Endothelial cell of umbilical vein (primary cell): ENCODE results near the gene UCP1. TPM values are rescaled to one million over a fixed set of nuclear protein-coding genes. Genes with fewer than 3 reads are reported as not detected.

Experiments
- BruUV-seq: library from RNA; stranded (reverse); fragments of 400-500 nt; replicated peaks from 2 replicates; lab custom pipeline; 2021; lab: Mats Ljungman, UMichigan
- CTCF ChIA-PET: fragments of 300-600, 350-600 bp; sonication (Branson Sonifier 250); formaldehyde crosslinking; loops from one replicate; lab custom pipeline; 2021; ENCODE audit warnings: antibody characterized with exemption, inconsistent platforms; lab: Charles Lee
- POLR2A ChIA-PET: fragments of 300-600, 350-600 bp; sonication (Branson Sonifier 250); formaldehyde crosslinking; loops from one replicate; lab custom pipeline; 2021; ENCODE audit warnings: antibody characterized with exemption, inconsistent platforms; lab: Charles Lee
- DNase-seq: peaks from one replicate; pipeline ENCODE4 v3.0.0-alpha.2; 2011; ENCODE audit warnings: low read depth, low spot score
- FAIRE-seq: peaks from 2 replicates; lab custom pipeline; 2011; peaks lifted over from hg19 to GRCh38; lab: Jason Lieb, UNC
- H2AFZ ChIP-seq: 2 replicates; pipeline ENCODE4 v1.6.0; 2012; ENCODE audit warnings: low read depth, low read length, control low read depth, inconsistent platforms
- H3K27ac ChIP-seq: 2 replicates; pipeline ENCODE4 v1.5.1; 2011; ENCODE audit warnings: low read depth, mild to moderate bottlenecking, control low read depth, low read length, moderate library complexity; ENCODE audit not compliant: insufficient read depth
- H3K27me3 ChIP-seq, 2 experiments: 2 replicates each; pipeline versions ENCODE4 v1.6.0 to v1.6.1; 2011; ENCODE audit warnings: low read length in 2 of 2, mixed read lengths in 1 of 2; ENCODE audit not compliant: control insufficient read depth in 2 of 2, insufficient read depth in 2 of 2
- H3K36me3 ChIP-seq, 2 experiments: 2 replicates in 1 of 2; 3 replicates in 1 of 2; pipeline ENCODE4 v1.5.1; 2011; ENCODE audit warnings: low read length in 2 of 2, mild to moderate bottlenecking in 1 of 2, moderate library complexity in 1 of 2; ENCODE audit not compliant: control insufficient read depth in 2 of 2, insufficient read depth in 2 of 2; ENCODE audit errors: extremely low read depth in 1 of 2
- H3K4me1 ChIP-seq: 3 replicates; pipeline ENCODE4 v1.5.1; 2011; ENCODE audit warnings: mild to moderate bottlenecking, low read length; ENCODE audit not compliant: control insufficient read depth, insufficient read depth; ENCODE audit errors: extremely low read depth
- H3K4me2 ChIP-seq: 2 replicates; pipeline ENCODE4 v1.6.1; 2011; ENCODE audit warnings: low read length, control low read depth, mixed read lengths; ENCODE audit not compliant: insufficient read depth
- H3K4me3 ChIP-seq, 3 experiments: fragments of 200-600 bp in 1 of 3; sonication (generic), shearing (Covaris generic) in 1 of 3; replicated peaks in 1 of 3; 2 replicates each; pipeline ENCODE4 v1.5.1; 2011 to 2016; ENCODE audit warnings: control low read depth in 3 of 3, low read length in 3 of 3, mild to moderate bottlenecking in 2 of 3, inconsistent platforms in 1 of 3, low read depth in 1 of 3, moderate library complexity in 1 of 3; ENCODE audit not compliant: insufficient read depth in 1 of 3
- H3K79me2 ChIP-seq: 2 replicates; pipeline ENCODE4 v1.6.0; 2012; ENCODE audit warnings: low read length, inconsistent platforms; ENCODE audit not compliant: control insufficient read depth, insufficient read depth
- H3K9ac ChIP-seq: replicated peaks from 2 replicates; pipeline ENCODE3; 2011; ENCODE audit warnings: low read length, control low read depth; ENCODE audit not compliant: insufficient read depth; ENCODE audit errors: extremely low read depth
- H3K9me1 ChIP-seq: replicated peaks from 3 replicates; pipeline ENCODE4 v1.6.0; 2011; ENCODE audit warnings: mild to moderate bottlenecking, low read length; ENCODE audit not compliant: control insufficient read depth, insufficient read depth; ENCODE audit errors: extremely low read depth
- H3K9me3 ChIP-seq: replicated peaks from 2 replicates; pipeline ENCODE4 v1.5.1; 2012; ENCODE audit warnings: low read length, inconsistent platforms; ENCODE audit not compliant: control insufficient read depth, insufficient read depth
- H4K20me1 ChIP-seq: replicated peaks from 2 replicates; pipeline ENCODE3; 2011; ENCODE audit warnings: mild to moderate bottlenecking, low read length; ENCODE audit not compliant: control insufficient read depth, insufficient read depth; ENCODE audit errors: extremely low read depth
- CTCF ChIP-seq, 2 donors: IDR thresholded peaks; 1 replicate in 1 of 2; 2 replicates in 1 of 2; pipeline ENCODE4 v1.5.1; 2011; ENCODE audit warnings: low read length in 2 of 2, mild to moderate bottlenecking in 2 of 2, moderate library complexity in 2 of 2, control low read depth in 1 of 2, inconsistent platforms in 1 of 2, low read depth in 1 of 2; ENCODE audit not compliant: insufficient read depth in 1 of 2; ENCODE audit errors: extremely low read depth in 1 of 2
- EZH2 ChIP-seq: IDR thresholded peaks from 2 replicates; pipeline ENCODE4 v1.6.1; 2012; ENCODE audit warnings: borderline replicate concordance, low read depth, mild to moderate bottlenecking, moderate library complexity, low read length, inconsistent platforms; ENCODE audit not compliant: severe bottlenecking
- FOS ChIP-seq: IDR thresholded peaks from 2 replicates; pipeline ENCODE4 v1.6.1; 2011; ENCODE audit warnings: mild to moderate bottlenecking, low read length, moderate library complexity, borderline replicate concordance; ENCODE audit not compliant: insufficient read depth
- GATA2 ChIP-seq: IDR thresholded peaks from 2 replicates; pipeline ENCODE4 v1.7.0; 2011; ENCODE audit warnings: low read depth, mild to moderate bottlenecking, moderate library complexity, mixed read lengths, low read length; ENCODE audit not compliant: insufficient read length, insufficient read depth
- JUN ChIP-seq: IDR thresholded peaks from 2 replicates; pipeline ENCODE4 v1.6.1; 2011; ENCODE audit warnings: borderline replicate concordance, low read depth; ENCODE audit not compliant: insufficient read length, insufficient read depth
- MYC ChIP-seq: IDR thresholded peaks from one replicate; pipeline ENCODE4 v1.6.1; 2011; ENCODE audit warnings: mild to moderate bottlenecking, low read depth, low read length
- POLR2A ChIP-seq: IDR thresholded peaks from 2 replicates; pipeline ENCODE4 v1.6.1; 2012; ENCODE audit warnings: low read depth, mild to moderate bottlenecking, control low read depth, low read length
- POLR2AphosphoS5 ChIP-seq: IDR thresholded peaks from 2 replicates; pipeline ENCODE4 v1.6.1; 2012; ENCODE audit warnings: low read depth, mild to moderate bottlenecking, control low read depth, low read length, moderate library complexity; ENCODE audit not compliant: insufficient read depth
- dilution Hi-C: fragments of 300-500 bp; cut with MboI; formaldehyde crosslinking; loops from one replicate; pipeline ENCODE4 v1.15.0; 2019; ENCODE audit warnings: low sequenced_read_pairs; ENCODE audit not compliant: extremely low pct_ligation_motif_present
- intact Hi-C: fragments of 100-400 bp; cut with micrococcal nuclease; formaldehyde crosslinking; loops from one replicate; pipeline ENCODE4 v1.10.0; 2022
- polyA plus RNA-seq, 4 experiments: library from polyadenylated mRNA; depleted of rRNA in 3 of 4; stranded (reverse) in 3 of 4; unstranded in 1 of 4; fragments of >200 nt; gene quantifications; 2 replicates each; pipeline versions ENCODE4 v1.2.1 to v1.2.3, GENCODE V29; 2011 to 2012; ENCODE audit warnings: missing spikeins in 1 of 4
- total RNA-seq: library from RNA; stranded (reverse); gene quantifications from 2 replicates; pipeline ENCODE4 v1.2.3, GENCODE V29; 2021
- TF ChIP-seq, protein P1 (sequence below): IDR thresholded peaks from 2 replicates; pipeline ENCODE4 v1.6.1; 2011; ENCODE audit not compliant: insufficient read depth, insufficient read length

The UCP1 gene
- total and polyA plus RNA-seq, 2 donors (not counting 3 experiments of a cell fraction or from before 2014, with no cell fraction given) = not detected

GRCh38 chr4:140607852-140608251 lies 39.1 kb upstream of the UCP1 start:
- no TSS peak for BruUV-seq
- peaks cover 3% of the 10 kb centered on the region for H3K4me1 ChIP-seq
- CTCF ChIA-PET = interaction anchor here (2.8 to 5.4 kb wide), 3 partner anchors 10 to 247 kb away, joined by 22 to 116 read pairs (median 25); no protein-coding TSS in a partner anchor
- H3K9ac ChIP-seq = no peak overlapping the region
- no peak for TF ChIP-seq JUN
- TF ChIP-seq POLR2A = no peak
- TF ChIP-seq MYC = no peak
- TF ChIP-seq CTCF (IDR thresholded peaks at IDR 0.05; ENCODE audit: extremely low read depth in 1 of 2, insufficient read depth in 1 of 2, low read depth in 1 of 2, low read length in 2 of 2) = no peak
- no peak for TF ChIP-seq POLR2AphosphoS5
- TF ChIP-seq, protein P1, sequence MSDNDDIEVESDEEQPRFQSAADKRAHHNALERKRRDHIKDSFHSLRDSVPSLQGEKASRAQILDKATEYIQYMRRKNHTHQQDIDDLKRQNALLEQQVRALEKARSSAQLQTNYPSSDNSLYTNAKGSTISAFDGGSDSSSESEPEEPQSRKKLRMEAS = no peak
- POLR2A ChIA-PET = no interaction called here
- no peaks in the 10 kb centered on the region for H3K9me3 ChIP-seq
- DNase-seq = no peak
- dilution Hi-C loops = no loop called here
- intact Hi-C loops = no loop called here
- H3K4me3 ChIP-seq = no peak overlapping the region
- H3K4me2 ChIP-seq = no peak overlapping the region
- FAIRE-seq = no peak
- no peak overlapping the region for H3K27ac ChIP-seq
- no peaks in the 10 kb centered on the region for H4K20me1 ChIP-seq
- peaks cover 3 to 8% of the 10 kb centered on the region in 2 experiments for H3K27me3 ChIP-seq
- H2AFZ ChIP-seq = no peak overlapping the region
- H3K9me1 ChIP-seq = no peaks in the 10 kb centered on the region
- H3K79me2 ChIP-seq = no peaks in the 10 kb centered on the region
- H3K36me3 ChIP-seq = no peaks in the 10 kb centered on the region

- Histone ChIP-seq H4K20me1 (no peaks in the 10 kb centered on the region), H3K36me3 (no peaks in the 10 kb centered on the region), H3K4me1 (peaks cover under 1% of the 10 kb centered on the region), H3K4me3 (no peak overlapping the region), H2AFZ (no peak overlapping the region), H3K4me2 (no peak overlapping the region), H3K27me3 (peaks cover 8 to 27% of the 10 kb centered on the region in 2 experiments), H3K9ac (no peak overlapping the region), H3K9me1 (no peaks in the 10 kb centered on the region), H3K27ac (no peak overlapping the region), H3K79me2 (no peaks in the 10 kb centered on the region), H3K9me3 (no peaks in the 10 kb centered on the region)
- DNase-seq (no peak), FAIRE-seq (no peak)
- dilution Hi-C loops = no loop called here
- ChIA-PET CTCF (interaction anchor here (0.9 to 2.7 kb wide), 6 partner anchors 10 to 280 kb away, joined by 3 to 12 read pairs (median 4); partner anchors contain the start of gene ELMOD2), POLR2A (no interaction called here)
- intact Hi-C loops = no loop called here
- TF ChIP-seq MYC (no peak), POLR2A (no peak), CTCF (IDR thresholded peaks at IDR 0.05; ENCODE audit: extremely low read depth in 1 of 2, insufficient read depth in 1 of 2, low read depth in 1 of 2, low read length in 2 of 2) (no peak), POLR2AphosphoS5 (no peak), FOS (no peak), GATA2 (no peak), EZH2 (no peak), JUN (no peak)
- TF ChIP-seq, protein P1 = no peak
- no TSS peak for BruUV-seq
These were observed 35.8 kb upstream of the UCP1 start for GRCh38 chr4:140604544-140604943.
